Upper lobe of left lung (tissue), 6 donors: ENCODE results near the gene SV2C. TPM values are rescaled to one million over a fixed set of nuclear protein-coding genes. Genes with fewer than 3 reads are reported as not detected.

ENCODE experiments used
- ATAC-seq, 2 donors: fragments of 200-7000 bp; cut with Tn5 transposase; one replicate each; pipeline ENCODE4 v1.9.1; 2022; ENCODE audit warnings: mild to moderate bottlenecking in 2 of 2, moderate library complexity in 2 of 2; ENCODE audit not compliant: low FRiP score in 2 of 2
- DNase-seq, 2 donors: peaks; one replicate each; pipeline ENCODE4 v3.0.0-alpha.2; 2019 to 2020
- H3K27ac ChIP-seq, 4 donors: fragments of 200-600 bp; sonication (generic); one replicate each; pipeline ENCODE4 v1.5.1; 2016 to 2019
- H3K27me3 ChIP-seq, 4 donors: fragments of 200-600 bp; sonication (generic); one replicate each; pipeline ENCODE4 v1.5.1; 2017 to 2019
- H3K36me3 ChIP-seq, 4 donors: fragments of 200-600 bp; sonication (generic); one replicate each; pipeline ENCODE4 v1.5.1; 2016 to 2019
- H3K4me1 ChIP-seq, 4 donors: fragments of 200-600 bp; sonication (generic); one replicate each; pipeline ENCODE4 v1.5.1; 2018 to 2019
- H3K4me3 ChIP-seq, 4 donors: fragments of 200-600 bp; sonication (generic); one replicate each; pipeline ENCODE4 v1.5.1; 2017 to 2019; ENCODE audit warnings: mild to moderate bottlenecking in 2 of 4, moderate library complexity in 1 of 4
- H3K9me3 ChIP-seq, 4 donors: fragments of 200-600 bp; sonication (generic); one replicate each; pipeline ENCODE4 v1.5.1; 2018 to 2019
- EP300 ChIP-seq, 4 donors: sonication (generic); formaldehyde crosslinking; IDR thresholded peaks; one replicate each; pipeline ENCODE4 v1.5.1; 2017; ENCODE audit warnings: antibody characterized with exemption in 4 of 4, control low read depth in 2 of 4
- POLR2A ChIP-seq, 4 donors: fragments of 450-650 bp; IDR thresholded peaks; one replicate each; pipeline ENCODE4 v1.5.1; 2016 to 2017; ENCODE audit warnings: antibody characterized with exemption in 4 of 4, mild to moderate bottlenecking in 2 of 4
- POLR2AphosphoS5 ChIP-seq, 2 donors: sonication (generic); formaldehyde crosslinking; IDR thresholded peaks; one replicate each; pipeline ENCODE4 v1.5.1; 2017; ENCODE audit warnings: antibody characterized with exemption in 2 of 2
- WGBS, 2 donors: methylation state at CpG; one replicate each; pipeline ENCODE4 v1.1.5; 2017 to 2018; 5-methylcytosine and 5-hydroxymethylcytosine counted together
- total RNA-seq, 6 donors: library from RNA; depleted of rRNA in 4 of 6; stranded (reverse); fragments of >200 nt in 4 of 6; gene quantifications; one replicate each; pipeline versions ENCODE4 v1.1.0 to v1.2.1, GENCODE V29; 2016 to 2021
- TF ChIP-seq, protein P1 (sequence below), 6 experiments: fragments of 450-650 bp in 4 of 6; fragments of 200-600 bp in 2 of 6; sonication (generic) in 2 of 6; IDR thresholded peaks; one replicate each; pipeline ENCODE4 v1.5.1; 2016 to 2019; ENCODE audit warnings: antibody characterized with exemption in 6 of 6
- donor health status: DM: no; HTN: no; CAD: no; lungs with moderate emphysema.
- donor health status: DM: no; HTN: yes; CAD: no; lungs with severe emphysema.

The SV2C gene
- total RNA-seq, 6 donors from 2014 or later = 0.15 to 0.51 (median 0.21) TPM; not detected in 2

DNA sequence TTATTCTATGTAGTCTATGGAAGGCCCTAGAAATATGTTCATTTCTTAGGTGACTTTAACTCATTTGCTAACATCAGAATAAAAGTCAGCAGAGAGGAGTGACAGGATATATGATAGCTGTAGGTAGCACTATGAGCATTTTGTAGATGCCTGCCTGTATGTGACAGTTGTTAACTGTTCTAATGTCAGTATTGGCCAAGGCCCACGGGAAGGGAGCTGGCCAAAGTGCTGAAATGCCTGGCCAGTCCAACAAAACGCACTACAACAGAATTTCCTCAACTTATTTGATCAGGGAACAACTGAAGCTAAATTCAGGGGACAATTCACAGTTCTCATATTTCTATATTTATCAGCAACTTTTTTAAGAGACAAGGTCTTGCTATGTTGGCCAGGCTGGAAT, 20.8 kb downstream of the SV2C start:
- TF ChIP-seq POLR2AphosphoS5 (IDR thresholded peaks at IDR 0.05) (no peak), POLR2A (IDR thresholded peaks at IDR 0.05) (no peak), EP300 (IDR thresholded peaks at IDR 0.05) (no peak)
- TF ChIP-seq, protein P1, sequence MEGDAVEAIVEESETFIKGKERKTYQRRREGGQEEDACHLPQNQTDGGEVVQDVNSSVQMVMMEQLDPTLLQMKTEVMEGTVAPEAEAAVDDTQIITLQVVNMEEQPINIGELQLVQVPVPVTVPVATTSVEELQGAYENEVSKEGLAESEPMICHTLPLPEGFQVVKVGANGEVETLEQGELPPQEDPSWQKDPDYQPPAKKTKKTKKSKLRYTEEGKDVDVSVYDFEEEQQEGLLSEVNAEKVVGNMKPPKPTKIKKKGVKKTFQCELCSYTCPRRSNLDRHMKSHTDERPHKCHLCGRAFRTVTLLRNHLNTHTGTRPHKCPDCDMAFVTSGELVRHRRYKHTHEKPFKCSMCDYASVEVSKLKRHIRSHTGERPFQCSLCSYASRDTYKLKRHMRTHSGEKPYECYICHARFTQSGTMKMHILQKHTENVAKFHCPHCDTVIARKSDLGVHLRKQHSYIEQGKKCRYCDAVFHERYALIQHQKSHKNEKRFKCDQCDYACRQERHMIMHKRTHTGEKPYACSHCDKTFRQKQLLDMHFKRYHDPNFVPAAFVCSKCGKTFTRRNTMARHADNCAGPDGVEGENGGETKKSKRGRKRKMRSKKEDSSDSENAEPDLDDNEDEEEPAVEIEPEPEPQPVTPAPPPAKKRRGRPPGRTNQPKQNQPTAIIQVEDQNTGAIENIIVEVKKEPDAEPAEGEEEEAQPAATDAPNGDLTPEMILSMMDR (IDR thresholded peaks at IDR 0.05) = no peak
- WGBS, 2 donors = 0 to 5% methylated on average over 2 of the region's 2 CpGs
- Histone ChIP-seq H3K4me3 (no peak overlapping the region), H3K4me1 (no peaks in the 10 kb centered on the region), H3K36me3 (no peaks in the 10 kb centered on the region), H3K27me3 (no peaks in the 10 kb centered on the region), H3K27ac (no peak overlapping the region), H3K9me3 (no peaks in the 10 kb centered on the region)
- no peak for ATAC-seq
- DNase-seq = no peak

DNA sequence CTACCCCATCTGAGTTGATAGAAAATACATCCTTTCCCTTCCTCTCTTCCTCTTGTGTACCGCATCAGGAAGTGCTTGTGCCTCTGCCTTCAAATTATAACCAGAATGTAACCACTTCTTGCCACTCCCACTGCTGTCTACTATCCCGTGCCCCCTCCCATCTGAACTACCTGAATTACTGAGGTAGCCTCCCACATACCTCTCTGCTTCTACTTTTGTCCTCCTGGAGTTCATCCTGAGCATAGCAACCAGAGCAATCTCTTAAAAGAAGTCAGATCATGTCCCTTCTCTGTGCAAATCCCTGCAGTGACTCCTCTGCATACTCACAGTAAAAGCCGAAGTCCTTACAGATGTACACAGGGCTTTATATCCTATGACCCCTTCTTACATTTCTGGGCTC, 23.0 kb downstream of the SV2C start:
- Histone ChIP-seq H3K9me3 (no peaks in the 10 kb centered on the region), H3K4me1 (no peaks in the 10 kb centered on the region), H3K27ac (no peak overlapping the region), H3K27me3 (no peaks in the 10 kb centered on the region), H3K4me3 (no peak overlapping the region), H3K36me3 (no peaks in the 10 kb centered on the region)
- WGBS, 2 donors = 59 to 64% methylated on average over 3 of the region's 3 CpGs
- no peak for TF ChIP-seq POLR2A (IDR thresholded peaks at IDR 0.05)
- TF ChIP-seq POLR2AphosphoS5 (IDR thresholded peaks at IDR 0.05) = no peak
- TF ChIP-seq EP300 (IDR thresholded peaks at IDR 0.05) = no peak
- TF ChIP-seq, protein P1 (IDR thresholded peaks at IDR 0.05) = no peak
- ATAC-seq (no peak), DNase-seq (no peak)

DNA sequence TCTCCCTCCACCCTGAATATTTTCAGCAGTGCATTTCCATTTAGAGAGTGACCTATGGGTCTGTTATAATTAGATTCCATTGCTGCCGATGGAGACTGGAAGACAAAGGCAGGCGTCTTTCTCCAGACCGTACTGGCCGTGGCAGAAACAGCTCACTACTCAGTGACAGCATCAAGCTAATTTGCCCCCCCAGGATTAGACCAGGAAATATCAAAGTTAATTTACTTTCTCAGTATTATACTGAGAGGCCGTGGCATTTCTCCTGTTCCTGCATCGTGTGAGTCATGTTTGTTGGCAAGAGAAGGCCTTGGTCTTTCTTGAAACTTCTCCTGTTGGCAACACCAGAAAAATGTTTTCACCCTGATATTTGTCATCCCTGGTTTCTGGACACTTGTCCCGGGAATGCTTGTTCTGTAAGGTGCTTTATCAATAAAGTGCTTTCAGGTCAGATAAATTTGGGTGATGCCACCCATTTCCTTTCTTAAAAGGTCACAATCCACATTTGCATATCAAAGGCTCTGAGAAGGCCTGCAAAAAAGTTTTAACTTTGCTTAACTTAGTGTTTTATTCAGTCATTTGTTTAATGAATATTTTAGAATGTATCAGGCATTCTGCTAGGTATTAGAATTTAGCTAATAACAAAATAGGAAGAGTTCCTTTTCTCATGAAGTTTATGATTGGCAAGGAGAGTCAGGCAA, 28.4 kb downstream of the SV2C start:
- no peaks in the 10 kb centered on the region for H3K9me3 ChIP-seq
- WGBS, 2 donors = 69 to 73% methylated on average over 7 of the region's 7 CpGs
- DNase-seq (no peak), ATAC-seq (no peak)
- H3K36me3 ChIP-seq = no peaks in the 10 kb centered on the region
- TF ChIP-seq POLR2A (IDR thresholded peaks at IDR 0.05) = no peak
- no peak for TF ChIP-seq POLR2AphosphoS5 (IDR thresholded peaks at IDR 0.05)
- TF ChIP-seq EP300 (IDR thresholded peaks at IDR 0.05) = no peak
- TF ChIP-seq, protein P1 (IDR thresholded peaks at IDR 0.05) = no peak
- H3K4me1 ChIP-seq = peaks cover 10 to 15% (median 14%) of the 10 kb centered on the region in 4 donors
- H3K27me3 ChIP-seq = no peaks in the 10 kb centered on the region
- no peak overlapping the region for H3K4me3 ChIP-seq
- no peak overlapping the region for H3K27ac ChIP-seq

DNA sequence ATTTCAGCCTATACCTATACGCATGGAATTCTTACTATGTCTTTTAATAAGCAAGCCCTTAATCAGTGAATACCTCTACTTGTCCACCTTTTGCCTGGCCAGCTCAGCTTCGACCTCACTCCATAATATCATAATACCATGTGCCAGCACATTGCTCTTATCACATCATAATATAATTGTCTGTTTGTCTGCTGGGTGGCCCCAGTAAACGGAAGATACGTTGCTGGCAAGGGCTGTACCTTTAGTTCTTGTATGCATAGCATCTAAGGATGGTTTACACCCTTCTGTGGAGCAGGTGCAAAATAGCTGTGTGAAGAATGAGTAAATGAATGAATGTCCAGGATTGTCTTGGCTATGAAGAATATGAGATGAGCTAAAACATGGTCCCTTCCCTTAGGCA, 29.9 kb downstream of the SV2C start:
- Histone ChIP-seq H3K36me3 (no peaks in the 10 kb centered on the region), H3K4me1 (peaks cover 10 to 15% (median 14%) of the 10 kb centered on the region in 4 donors), H3K27me3 (no peaks in the 10 kb centered on the region), H3K4me3 (no peak overlapping the region), H3K9me3 (no peaks in the 10 kb centered on the region), H3K27ac (no peak overlapping the region)
- ATAC-seq (no peak), DNase-seq (no peak)
- WGBS, 2 donors = 80 to 81% methylated on average over 4 of the region's 4 CpGs
- no peak for TF ChIP-seq POLR2A (IDR thresholded peaks at IDR 0.05)
- TF ChIP-seq, protein P1 (IDR thresholded peaks at IDR 0.05) = no peak
- no peak for TF ChIP-seq EP300 (IDR thresholded peaks at IDR 0.05)
- TF ChIP-seq POLR2AphosphoS5 (IDR thresholded peaks at IDR 0.05) = no peak
